HUES64 (cell line): ENCODE results near the gene ARVCF. TPM values are rescaled to one million over a fixed set of nuclear protein-coding genes. Genes with fewer than 3 reads are reported as not detected.

Source experiments
- H3K27ac ChIP-seq: 2 replicates; pipeline ENCODE4 v1.7.0; 2013; ENCODE audit warnings: low read depth, low read length, inconsistent platforms
- H3K27me3 ChIP-seq: 2 replicates; pipeline ENCODE4 v1.6.1; 2013; ENCODE audit warnings: mild to moderate bottlenecking, low read length; ENCODE audit not compliant: insufficient read depth
- H3K36me3 ChIP-seq: 2 replicates; pipeline ENCODE4 v1.6.1; 2013; ENCODE audit warnings: mild to moderate bottlenecking, low read length; ENCODE audit not compliant: insufficient read depth
- H3K4me1 ChIP-seq: 2 replicates; pipeline ENCODE4 v1.6.1; 2013; ENCODE audit warnings: mild to moderate bottlenecking, low read length, moderate library complexity; ENCODE audit not compliant: insufficient read depth
- H3K4me3 ChIP-seq: 2 replicates; pipeline ENCODE4 v1.5.1; 2013; ENCODE audit warnings: mild to moderate bottlenecking, low read length, moderate library complexity
- H3K9ac ChIP-seq: 2 replicates; pipeline ENCODE4 v1.6.1; 2013; ENCODE audit warnings: mild to moderate bottlenecking, low read depth, low read length
- H3K9me3 ChIP-seq: 2 replicates; pipeline ENCODE4 v1.6.1; 2013; ENCODE audit warnings: low read depth, low read length; ENCODE audit not compliant: insufficient read depth
- WGBS: fragments of 150-250, 120-280 bp; methylation state at CpG from one replicate; pipeline ENCODE4 v1.1.7; 2013; ENCODE audit warnings: missing lambda C conversion rate; 5-methylcytosine and 5-hydroxymethylcytosine counted together
- polyA plus RNA-seq, 2 experiments: library from polyadenylated mRNA; stranded (reverse); fragments of 50-300 nt; gene quantifications; one replicate each; pipeline ENCODE4 v1.2.3, GENCODE V29; 2013

Gene ARVCF
- 34.8 TPM for polyA plus RNA-seq (2013, experiment 1 of 2)
- polyA plus RNA-seq (2013, experiment 2 of 2): 33.9 TPM

- Histone ChIP-seq H3K4me3 (peak within 1 kb of the TSS; percentile 76), H3K9me3 (no peaks in the 10 kb centered on the region), H3K4me1 (0 out of 2 replicates have a peak, but pooled peaks cover 3% of the 10 kb centered on the region), H3K9ac (peak within 1 kb of the TSS; percentile 5; the same call in 1 of the 2 replicates), H3K27me3 (peaks cover 62% of the 10 kb centered on the region), H3K27ac (no peak within 1 kb of the TSS), H3K36me3 (no peaks in the 10 kb centered on the region)
- 2% methylated on average over 79 of the region's 79 CpGs for WGBS
Measured at GRCh38 chr22:20016734-20017621, at the start of gene ARVCF. ARVCF (minus strand) TSS chr22:20016823; CDS start chr22:19990794, 26,029 bp downstream.

GRCh38 chr22:20065896-20066616, 49.4 kb upstream of the ARVCF start:
- no peak overlapping the region for H3K27ac ChIP-seq
- no peaks in the 10 kb centered on the region for H3K4me1 ChIP-seq
- H3K4me3 ChIP-seq: no peak overlapping the region
- H3K9ac ChIP-seq: no peak overlapping the region
- no peaks in the 10 kb centered on the region for H3K36me3 ChIP-seq
- WGBS: 89% methylated on average over 14 of the region's 14 CpGs
- H3K9me3 ChIP-seq: no peaks in the 10 kb centered on the region
- H3K27me3 ChIP-seq: 0 out of 2 replicates have a peak, but pooled peaks cover 2% of the 10 kb centered on the region

GRCh38 chr22:20064545-20065262, 48.1 kb upstream of the ARVCF start:
- Histone ChIP-seq H3K27ac (no peak overlapping the region), H3K4me3 (no peak overlapping the region), H3K9me3 (no peaks in the 10 kb centered on the region), H3K4me1 (no peaks in the 10 kb centered on the region), H3K9ac (no peak overlapping the region), H3K36me3 (no peaks in the 10 kb centered on the region), H3K27me3 (0 out of 2 replicates have a peak, but pooled peaks cover 2% of the 10 kb centered on the region)
- 93% methylated on average over 18 of the region's 18 CpGs for whole genome bisulfite sequencing

- no peaks in the 10 kb centered on the region for H3K27me3 ChIP-seq
- no peak overlapping the region for H3K27ac ChIP-seq
- no peaks in the 10 kb centered on the region for H3K4me1 ChIP-seq
- no peak overlapping the region for H3K4me3 ChIP-seq
- H3K9me3 ChIP-seq: no peaks in the 10 kb centered on the region
- H3K9ac ChIP-seq: no peak overlapping the region
- H3K36me3 ChIP-seq: no peaks in the 10 kb centered on the region
- WGBS: 95% methylated on average over 3 of the region's 3 CpGs
Measured at GRCh38 chr22:20064140-20064480, 47.5 kb upstream of the ARVCF start.

- 94% methylated on average over 27 of the region's 27 CpGs for WGBS
Measured at GRCh38 chr22:20063271-20064139, 46.9 kb upstream of the ARVCF start.

GRCh38 chr22:20062766-20063083, 46.1 kb upstream of the ARVCF start:
- no peak overlapping the region for H3K27ac ChIP-seq
- H3K4me1 ChIP-seq: no peaks in the 10 kb centered on the region
- no peaks in the 10 kb centered on the region for H3K27me3 ChIP-seq
- no peak overlapping the region for H3K4me3 ChIP-seq
- no peak overlapping the region for H3K9ac ChIP-seq
- WGBS: 89% methylated on average over 11 of the region's 11 CpGs
- no peaks in the 10 kb centered on the region for H3K9me3 ChIP-seq
- no peaks in the 10 kb centered on the region for H3K36me3 ChIP-seq

More at GRCh38 chr22:20063271-20064139, 46.9 kb upstream of the ARVCF start:
- Histone ChIP-seq H3K9ac (no peak overlapping the region), H3K4me1 (no peaks in the 10 kb centered on the region), H3K4me3 (no peak overlapping the region), H3K27ac (no peak overlapping the region), H3K36me3 (no peaks in the 10 kb centered on the region), H3K9me3 (no peaks in the 10 kb centered on the region), H3K27me3 (no peaks in the 10 kb centered on the region)

GRCh38 chr22:20062043-20062765, 45.6 kb upstream of the ARVCF start:
- 96% methylated on average over 18 of the region's 18 CpGs for whole genome bisulfite sequencing
- Histone ChIP-seq H3K36me3 (no peaks in the 10 kb centered on the region), H3K27ac (no peak overlapping the region), H3K4me3 (no peak overlapping the region), H3K9me3 (no peaks in the 10 kb centered on the region), H3K9ac (no peak overlapping the region), H3K27me3 (no peaks in the 10 kb centered on the region), H3K4me1 (no peaks in the 10 kb centered on the region)

GRCh38 chr22:20061481-20061861, 44.8 kb upstream of the ARVCF start:
- 94% methylated on average over 11 of the region's 11 CpGs for WGBS
- H3K27ac ChIP-seq: no peak overlapping the region
- no peaks in the 10 kb centered on the region for H3K4me1 ChIP-seq
- H3K36me3 ChIP-seq: no peaks in the 10 kb centered on the region
- no peak overlapping the region for H3K4me3 ChIP-seq
- H3K27me3 ChIP-seq: no peaks in the 10 kb centered on the region
- H3K9me3 ChIP-seq: no peaks in the 10 kb centered on the region
- no peak overlapping the region for H3K9ac ChIP-seq

GRCh38 chr22:20060700-20061480, 44.3 kb upstream of the ARVCF start:
- H3K4me3 ChIP-seq: no peak overlapping the region
- no peaks in the 10 kb centered on the region for H3K27me3 ChIP-seq
- no peaks in the 10 kb centered on the region for H3K4me1 ChIP-seq
- H3K27ac ChIP-seq: no peak overlapping the region
- H3K9ac ChIP-seq: no peak overlapping the region
- WGBS: 93% methylated on average over 10 of the region's 10 CpGs
- no peaks in the 10 kb centered on the region for H3K36me3 ChIP-seq
- no peaks in the 10 kb centered on the region for H3K9me3 ChIP-seq
